Measurements from ENCODE around the gene ATP1B3. TPM values are rescaled to one million over a fixed set of nuclear protein-coding genes. Genes with fewer than 3 reads are reported as not detected.
"Not testable (repeated sequence)": the region's sequence is repeated elsewhere in the genome, so short reads cannot be mapped to it uniquely, and the experiment has no call there.

ATP1B3 gene
- total RNA-seq, 1 experiment from 2014 or later: 35.7 TPM

GRCh38 chr3:141904203-141904602 lies 27.8 kb downstream of the ATP1B3 start:
- no peak for DNase-seq (ENCODE audit: low spot score)

GRCh38 chr3:141905129-141905528 lies 28.7 kb downstream of the ATP1B3 start:
- no peak for DNase-seq (ENCODE audit: low spot score)

- DNase-seq (ENCODE audit: low spot score): no peak
Observed at GRCh38 chr3:141909408-141909807, 33.0 kb downstream of the ATP1B3 start.

GRCh38 chr3:141909986-141910385 lies 33.5 kb downstream of the ATP1B3 start:
- DNase-seq (ENCODE audit: low spot score): not testable (repeated sequence)

DNA sequence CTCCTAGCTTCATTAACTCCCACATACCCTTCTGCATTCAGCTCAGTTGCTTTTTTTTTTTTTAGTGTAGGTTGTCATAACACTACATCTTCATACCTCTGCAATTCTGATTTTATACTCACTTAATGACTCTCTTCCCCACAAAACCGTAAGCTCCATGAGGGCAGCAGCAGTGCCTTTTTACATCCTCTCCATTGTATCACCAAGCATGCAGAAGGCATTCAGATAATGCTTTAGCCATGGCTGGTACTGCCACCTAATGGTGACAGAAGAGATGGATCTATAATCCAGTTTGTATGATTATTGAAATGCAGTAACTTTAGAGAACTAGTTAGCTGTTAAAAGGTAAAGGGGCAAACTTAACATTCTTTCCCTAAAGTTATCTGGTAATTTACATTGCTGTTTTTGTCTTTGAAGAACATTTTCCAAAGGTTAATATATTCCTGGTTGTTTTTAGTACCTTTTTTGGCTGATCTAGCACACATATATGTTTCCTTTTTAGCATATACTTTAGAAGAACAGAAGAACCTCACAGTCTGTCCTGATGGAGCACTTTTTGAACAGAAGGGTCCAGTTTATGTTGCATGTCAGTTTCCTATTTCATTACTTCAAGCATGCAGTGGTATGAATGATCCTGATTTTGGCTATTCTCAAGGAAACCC lies 36.8 kb downstream of the ATP1B3 start:
- DNase-seq (ENCODE audit: low spot score): peak; percentile 66

- no peak for DNase-seq (ENCODE audit: low spot score)
Observed at GRCh38 chr3:141914311-141914710, 37.9 kb downstream of the ATP1B3 start.

DNA sequence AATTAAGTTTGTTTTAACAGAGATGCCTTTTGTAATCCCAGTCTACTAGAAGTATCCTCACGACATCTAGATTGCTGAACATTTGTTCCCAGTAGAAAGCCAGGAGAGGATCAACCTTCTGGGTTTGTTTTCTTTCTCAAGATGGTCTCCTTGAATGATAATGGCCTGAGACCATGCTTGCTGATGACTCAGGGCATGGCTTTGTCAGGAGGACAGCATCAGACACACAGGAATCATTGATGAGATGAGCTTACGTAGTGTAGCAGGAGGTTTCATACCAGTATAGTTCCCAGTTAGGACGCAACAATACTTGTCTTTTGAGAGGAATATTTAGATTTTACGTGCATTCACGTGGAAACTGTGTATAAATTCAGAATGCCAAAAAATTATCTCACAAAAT lies 38.6 kb downstream of the ATP1B3 start:
- no peak for DNase-seq (ENCODE audit: low spot score)

DNA sequence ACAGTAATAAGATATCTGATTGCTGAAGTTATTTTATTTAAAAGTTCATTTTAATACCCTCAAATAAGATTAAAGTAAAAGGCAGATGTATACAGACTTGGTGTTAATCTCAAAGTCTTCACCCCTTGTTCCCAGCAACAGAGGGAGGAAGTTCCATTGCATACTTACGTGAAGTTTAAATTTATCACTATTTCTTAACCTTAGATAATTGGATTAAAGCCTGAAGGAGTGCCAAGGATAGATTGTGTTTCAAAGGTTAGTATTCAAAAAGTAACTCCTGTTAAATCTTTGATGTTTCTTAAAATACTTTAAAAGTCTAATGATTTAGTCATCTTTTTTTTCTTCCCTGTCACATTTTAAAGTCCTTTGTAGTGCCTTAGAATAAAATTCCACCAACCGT lies 39.3 kb downstream of the ATP1B3 start:
- no peak for DNase-seq (ENCODE audit: low spot score)

- no peak for DNase-seq (ENCODE audit: low spot score)
Observed at GRCh38 chr3:141920701-141921100, 44.3 kb downstream of the ATP1B3 start.

DNA sequence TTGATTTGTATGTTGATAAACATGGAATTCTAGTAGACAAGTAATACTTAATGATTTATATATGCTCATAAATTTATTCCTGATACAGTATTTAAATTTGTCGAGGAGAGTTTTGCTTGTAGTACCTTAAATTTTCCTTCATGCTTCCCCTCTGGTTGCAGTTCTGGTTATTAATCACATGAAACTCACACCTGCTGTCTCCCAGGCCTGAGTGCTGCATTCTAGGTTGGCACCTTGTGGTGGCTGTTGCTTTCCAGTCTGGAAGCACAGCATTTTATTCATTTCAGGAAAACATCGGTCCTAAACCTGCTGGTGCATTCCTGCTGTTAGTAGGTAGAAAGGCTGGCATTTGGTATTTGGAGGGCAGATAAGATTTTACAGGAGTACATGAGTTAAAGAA lies 44.9 kb downstream of the ATP1B3 start:
- no peak for DNase-seq (ENCODE audit: low spot score)

DNA sequence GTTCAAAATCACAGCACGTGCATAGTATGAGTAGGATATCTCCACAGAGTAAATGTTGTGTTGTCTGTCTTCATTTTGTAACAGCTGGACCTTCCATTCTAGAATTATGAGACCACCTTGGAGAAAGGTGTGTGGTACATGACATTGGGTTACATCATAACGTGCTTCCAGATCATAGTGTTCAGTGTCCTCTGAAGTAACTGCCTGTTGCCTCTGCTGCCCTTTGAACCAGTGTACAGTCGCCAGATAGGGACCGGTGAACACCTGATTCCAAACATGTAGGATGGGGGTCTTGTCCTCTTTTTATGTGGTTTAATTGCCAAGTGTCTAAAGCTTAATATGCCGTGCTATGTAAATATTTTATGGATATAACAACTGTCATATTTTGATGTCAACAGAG lies 49.2 kb downstream of the ATP1B3 start:
- not testable (repeated sequence) for DNase-seq (ENCODE audit: low spot score)

DNA sequence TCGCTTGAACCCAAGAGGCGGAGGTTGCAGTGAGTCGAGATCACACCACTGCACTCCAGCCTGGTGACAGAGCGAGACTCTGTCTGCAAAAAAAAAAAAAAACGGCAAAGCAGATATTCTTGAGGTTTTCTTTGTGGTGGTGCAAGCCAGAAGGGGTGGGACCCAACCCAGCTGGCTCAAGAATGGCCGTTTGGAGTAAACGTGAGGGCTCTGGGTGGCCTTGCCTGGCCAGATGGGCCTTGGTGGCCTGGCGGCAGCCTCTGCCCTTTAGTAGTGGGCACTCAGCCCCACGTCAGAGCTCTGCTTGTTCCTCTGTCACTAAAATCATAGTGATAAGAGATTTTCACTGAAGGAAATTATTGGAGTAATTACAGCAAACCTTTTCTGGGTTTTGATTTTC lies 50.5 kb downstream of the ATP1B3 start:
- no peak for DNase-seq (ENCODE audit: low spot score)

DNA sequence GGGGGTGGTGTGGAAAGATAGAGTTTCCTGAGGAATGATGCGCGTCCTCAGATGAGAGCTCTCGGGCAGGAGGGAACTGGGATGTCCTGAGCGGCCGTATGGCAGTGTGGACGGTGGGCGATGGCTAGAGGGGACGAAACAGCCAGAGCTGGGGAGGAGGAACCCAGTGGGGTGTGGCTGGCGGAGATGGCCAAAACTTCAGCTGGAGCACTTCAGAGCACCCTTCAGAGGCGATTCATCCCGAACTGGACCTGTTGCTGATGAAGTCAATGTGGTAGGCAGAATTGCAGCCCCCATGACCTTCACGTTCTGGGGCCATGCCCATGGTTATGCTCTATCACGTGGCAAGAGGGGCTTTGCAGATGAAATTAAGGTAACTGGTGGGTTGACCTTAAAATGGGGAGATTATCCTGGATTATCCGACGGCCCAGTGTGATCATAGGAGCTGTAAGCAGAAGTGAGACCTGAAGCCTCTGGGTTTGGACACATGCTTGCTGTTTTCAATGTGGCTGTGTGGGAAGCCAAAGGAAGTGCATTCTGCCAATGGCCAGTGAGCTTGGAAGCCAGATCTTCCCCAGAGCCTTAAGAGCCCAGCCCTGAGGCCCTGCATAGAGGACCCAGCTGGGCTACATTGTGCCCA lies 52.3 kb downstream of the ATP1B3 start:
- DNase-seq (ENCODE audit: low spot score): no peak

GRCh38 chr3:141929341-141929995 lies 53.0 kb downstream of the ATP1B3 start:
- no peak for DNase-seq (ENCODE audit: low spot score)

DNA sequence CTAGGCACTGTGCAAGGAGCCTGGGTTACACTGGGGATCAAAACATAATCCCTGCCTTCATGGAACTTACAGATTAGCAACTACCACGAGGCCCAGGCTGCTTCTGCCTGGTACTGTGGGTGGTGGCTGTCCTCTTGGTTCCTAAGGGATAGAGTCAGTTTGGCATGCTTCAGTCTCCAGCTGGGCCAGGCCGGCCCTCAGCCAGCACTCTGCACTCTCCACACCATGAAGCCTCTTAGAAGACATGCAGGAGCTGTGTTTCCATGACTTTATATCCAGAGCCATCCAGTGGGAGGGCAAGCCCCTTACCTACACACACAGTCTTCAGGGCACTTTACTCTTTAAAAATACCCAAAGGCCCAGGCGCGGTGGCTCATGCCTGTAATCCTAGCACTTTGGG lies 54.4 kb downstream of the ATP1B3 start:
- DNase-seq (ENCODE audit: low spot score): no peak

GRCh38 chr3:141933421-141934300 lies 57.2 kb downstream of the ATP1B3 start:
- no peak for DNase-seq (ENCODE audit: low spot score)

- no peak for DNase-seq (ENCODE audit: low spot score)
Observed at GRCh38 chr3:141934354-141934753, 57.9 kb downstream of the ATP1B3 start.

- DNase-seq (ENCODE audit: low spot score): no peak
Observed at GRCh38 chr3:141938011-141938500, 61.6 kb downstream of the ATP1B3 start.

DNA sequence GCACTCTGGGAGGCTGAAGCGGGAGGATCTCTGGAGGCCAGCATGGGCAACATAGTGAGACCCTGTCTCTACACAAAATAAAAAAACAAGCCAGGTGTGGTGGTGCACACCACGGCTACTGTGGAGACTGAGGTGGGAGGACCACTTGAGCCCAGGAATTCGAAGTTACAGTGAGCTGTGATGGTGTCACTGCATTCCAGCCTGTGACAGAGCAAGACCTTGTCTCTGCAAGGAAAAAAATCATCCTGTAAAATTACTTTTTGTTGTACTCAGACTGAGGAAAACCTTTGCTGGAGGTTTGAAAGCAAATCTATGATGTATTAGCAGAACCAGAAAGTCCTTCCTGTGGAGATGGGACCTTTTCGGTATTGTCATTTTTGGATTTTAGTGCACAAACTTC lies 63.3 kb downstream of the ATP1B3 start:
- no peak for DNase-seq (ENCODE audit: low spot score)

- peak; percentile 79 for DNase-seq (ENCODE audit: low spot score)
Observed at GRCh38 chr3:141940194-141940776, 63.8 kb downstream of the ATP1B3 start.

DNA sequence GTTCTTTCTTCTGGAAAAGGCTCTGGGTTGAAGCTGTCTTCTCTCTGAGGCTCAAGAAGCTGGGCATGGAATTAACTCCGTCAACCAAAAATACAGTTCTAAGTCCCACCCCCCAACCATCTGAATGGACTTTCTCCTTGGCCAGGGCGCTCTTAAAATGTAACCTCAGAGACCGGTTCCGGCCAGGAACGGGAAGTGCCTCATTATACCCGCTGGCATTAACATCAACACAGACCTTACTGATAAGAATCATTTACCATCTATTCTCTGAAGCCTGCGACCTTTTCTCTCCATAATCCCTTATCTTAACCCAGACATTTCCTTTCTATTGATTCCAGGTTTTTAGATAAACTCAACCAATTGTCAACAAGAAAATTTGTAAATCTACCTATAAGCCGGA lies 64.7 kb downstream of the ATP1B3 start:
- no peak for DNase-seq (ENCODE audit: low spot score)
